ENCODE data around the gene TRMT61B. TPM values are rescaled to one million over a fixed set of nuclear protein-coding genes. Genes with fewer than 3 reads are reported as not detected.

Gene TRMT61B
- total RNA-seq, 1 experiment from 2014 or later: 8.2 TPM

GRCh38 chr2:28855977-28856376 lies 14.1 kb downstream of the TRMT61B start:
- no peak for DNase-seq (ENCODE audit: low spot score)

DNA sequence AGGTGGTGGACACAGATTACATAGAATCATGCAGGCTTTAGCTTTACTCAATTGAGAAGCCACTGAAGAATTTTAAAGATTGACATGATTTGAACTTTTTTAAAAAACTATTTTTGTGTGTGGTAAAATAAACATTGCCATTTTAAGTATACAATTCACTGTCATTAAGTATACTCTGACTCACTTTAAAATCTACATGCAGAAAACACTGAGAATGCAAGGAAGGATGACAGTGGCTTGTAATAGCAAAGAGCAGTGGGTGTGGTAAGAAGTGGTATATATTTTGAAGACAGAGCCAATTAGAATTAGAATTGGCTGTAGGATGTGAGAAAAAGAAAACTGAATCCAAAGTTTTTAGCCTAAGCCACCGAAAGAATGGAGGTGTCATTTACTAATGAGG lies 14.9 kb downstream of the TRMT61B start:
- no peak for DNase-seq (ENCODE audit: low spot score)

- no peak for DNase-seq (ENCODE audit: low spot score)
These were observed 28.1 kb downstream of the TRMT61B start for GRCh38 chr2:28842042-28842441.

GRCh38 chr2:28838971-28839370 lies 31.1 kb downstream of the TRMT61B start:
- no peak for DNase-seq (ENCODE audit: low spot score)

- DNase-seq (ENCODE audit: low spot score): no peak
These were observed 34.3 kb downstream of the TRMT61B start for GRCh38 chr2:28835781-28836180.

- DNase-seq (ENCODE audit: low spot score): no peak
These were observed 36.2 kb downstream of the TRMT61B start for GRCh38 chr2:28833740-28834470.

- DNase-seq (ENCODE audit: low spot score): no peak
These were observed 41.7 kb downstream of the TRMT61B start for GRCh38 chr2:28828382-28828781.

GRCh38 chr2:28824870-28825269 lies 45.2 kb downstream of the TRMT61B start:
- no peak for DNase-seq (ENCODE audit: low spot score)

GRCh38 chr2:28824207-28824606 lies 45.9 kb downstream of the TRMT61B start:
- DNase-seq (ENCODE audit: low spot score): no peak

DNA sequence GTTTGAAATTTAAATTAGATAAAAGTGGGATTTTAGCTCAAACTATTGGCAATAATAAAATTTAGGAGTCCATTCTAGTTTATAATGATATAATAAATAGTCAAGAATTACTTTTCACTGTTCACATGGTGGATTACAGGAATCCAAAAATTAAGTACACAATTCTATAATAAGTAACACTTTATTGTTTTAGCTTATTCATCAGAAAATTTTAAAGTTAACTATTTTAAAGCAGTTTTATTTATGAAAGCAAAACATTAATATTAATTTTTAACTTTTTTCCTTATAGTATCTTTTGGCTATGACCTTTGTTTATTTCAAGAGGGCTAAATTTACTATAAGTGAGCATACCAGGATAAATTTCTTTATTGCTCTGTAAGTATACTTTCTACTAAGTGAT lies 48.1 kb downstream of the TRMT61B start:
- no peak for DNase-seq (ENCODE audit: low spot score)

- peak; percentile 31 for DNase-seq (ENCODE audit: low spot score)
These were observed 48.7 kb downstream of the TRMT61B start for GRCh38 chr2:28821295-28821958.

DNA sequence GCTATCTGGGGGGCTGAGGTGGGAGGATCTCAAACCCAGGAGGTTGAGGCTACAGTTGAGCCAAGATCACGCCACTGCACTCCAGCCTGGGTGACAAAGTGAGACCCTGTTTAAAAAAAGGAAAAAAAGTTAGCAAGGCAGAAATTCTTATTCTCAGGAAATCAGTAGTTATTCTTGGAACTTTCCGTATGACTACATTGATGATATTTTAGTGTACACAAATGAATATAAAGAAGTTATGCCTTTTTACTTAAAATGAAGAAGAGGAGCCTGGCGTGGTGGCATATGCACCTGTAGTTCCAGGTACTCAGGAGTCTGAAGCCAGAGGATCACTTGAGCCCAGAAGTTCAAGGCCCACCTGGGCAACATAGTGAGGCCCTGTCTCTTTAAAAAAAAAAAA lies 52.1 kb downstream of the TRMT61B start:
- no peak for DNase-seq (ENCODE audit: low spot score)

- no peak for DNase-seq (ENCODE audit: low spot score)
These were observed 59.5 kb downstream of the TRMT61B start, which contains the start of gene SPDYA for GRCh38 chr2:28810384-28811285. TSS of gene SPDYA (plus strand) at chr2:28810834. CDS start at chr2:28816015, 5,181 bp downstream.

DNA sequence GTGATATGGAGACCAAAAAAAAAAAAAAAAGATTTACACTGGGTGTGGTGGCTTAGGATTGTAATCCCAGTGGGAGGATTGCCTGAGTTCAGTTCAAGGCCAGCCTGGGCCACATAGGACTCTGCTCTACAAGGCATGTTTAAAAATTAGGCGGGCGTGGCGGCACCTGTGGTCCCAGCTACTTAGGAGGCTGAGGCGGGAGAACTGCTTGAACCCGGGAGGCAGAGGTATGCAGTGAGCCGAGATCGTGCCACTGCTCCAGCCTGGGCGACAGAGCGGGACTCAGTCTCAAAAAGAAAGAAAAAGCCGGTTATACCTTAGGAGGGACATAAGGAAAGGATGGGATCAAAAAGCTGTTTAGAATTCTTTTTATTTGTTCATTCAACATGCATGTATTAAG lies 60.2 kb downstream of the TRMT61B start:
- no peak for DNase-seq (ENCODE audit: low spot score)

GRCh38 chr2:28802975-28803429 lies 67.1 kb downstream of the TRMT61B start:
- DNase-seq (ENCODE audit: low spot score): peak; percentile 9

GRCh38 chr2:28801726-28802125 lies 68.4 kb downstream of the TRMT61B start:
- DNase-seq (ENCODE audit: low spot score): no peak

Other genes with a start within 250 kb of the TRMT61B start
- gene PPP1CB, start 118.5 kb downstream of the TRMT61B start, total RNA-seq (2014; rRNA removed; shearing (Covaris generic)): 76.5 and 96.0 TPM in 2 replicates
- gene SPDYA, start 59.5 kb downstream of the TRMT61B start, total RNA-seq (2014; rRNA removed; shearing (Covaris generic)): not detected in 2 replicates
- 35.8 and 53.2 TPM in 2 replicates for gene WDR43, start 24.4 kb upstream of the TRMT61B start, total RNA-seq (2014; rRNA removed; shearing (Covaris generic))
- 0.21 TPM in 1 of 2 replicates, not detected in the other for gene TOGARAM2, start 111.0 kb upstream of the TRMT61B start, total RNA-seq (2014; rRNA removed; shearing (Covaris generic))
- not detected in 2 replicates for gene PCARE, start 204.2 kb upstream of the TRMT61B start, total RNA-seq (2014; rRNA removed; shearing (Covaris generic))
- gene CLIP4, start 245.1 kb upstream of the TRMT61B start, total RNA-seq (2014; rRNA removed; shearing (Covaris generic)): 14.1 and 21.1 TPM in 2 replicates